DOHH2 (cell line): Measurements from ENCODE around the gene SMOC2.

Source experiments
- H3F3A ChIP-seq: fragments of 200-600 bp; sonication (generic), shearing (Covaris generic); 2 replicates; pipeline ENCODE4 v1.6.0; 2016; ENCODE audit warnings: antibody characterized with exemption, mild to moderate bottlenecking; ENCODE audit not compliant: control insufficient read depth, insufficient read depth
- H3K27ac ChIP-seq: fragments of 200-600 bp; sonication (generic); 2 replicates; pipeline ENCODE4 v1.5.1; 2014; ENCODE audit warnings: low read depth, mild to moderate bottlenecking, low read length, moderate library complexity
- H3K27me3 ChIP-seq: fragments of 200-600 bp; sonication (generic); 2 replicates; pipeline ENCODE4 v1.6.1; 2014; ENCODE audit warnings: mild to moderate bottlenecking, low read length, mixed read lengths; ENCODE audit not compliant: control insufficient read depth
- H3K36me3 ChIP-seq: fragments of 200-600 bp; sonication (generic); 2 replicates; pipeline ENCODE4 v1.6.1; 2014; ENCODE audit warnings: mild to moderate bottlenecking, low read length, moderate library complexity, mixed read lengths; ENCODE audit not compliant: control insufficient read depth
- H3K4me1 ChIP-seq: fragments of 200-600 bp; sonication (generic); 2 replicates; pipeline ENCODE4 v1.6.1; 2014; ENCODE audit warnings: mild to moderate bottlenecking, low read length, mixed read lengths; ENCODE audit not compliant: control insufficient read depth
- H3K4me2 ChIP-seq: fragments of 200-600 bp; sonication (generic); 2 replicates; pipeline ENCODE4 v1.6.0; 2014; ENCODE audit warnings: mild to moderate bottlenecking, low read length, moderate library complexity
- H3K4me3 ChIP-seq: fragments of 200-600 bp; sonication (generic); 2 replicates; pipeline ENCODE4 v1.5.1; 2014; ENCODE audit warnings: mild to moderate bottlenecking, low read length, mixed read lengths
- H3K79me2 ChIP-seq: fragments of 200-600 bp; sonication (generic); 2 replicates; pipeline ENCODE4 v1.6.1; 2014; ENCODE audit warnings: mild to moderate bottlenecking, low read length, mixed read lengths; ENCODE audit not compliant: control insufficient read depth
- H3K9me2 ChIP-seq: fragments of 200-600 bp; sonication (generic); replicated peaks from 2 replicates; pipeline ENCODE4 v1.6.1; 2014; ENCODE audit warnings: mild to moderate bottlenecking, low read length, mixed read lengths; ENCODE audit not compliant: control insufficient read depth
- H3K9me3 ChIP-seq: fragments of 200-600 bp; sonication (generic); 2 replicates; pipeline ENCODE4 v1.6.1; 2014; ENCODE audit warnings: antibody characterized with exemption, low read length, mixed read lengths; ENCODE audit not compliant: control insufficient read depth, insufficient read depth
- H4K20me1 ChIP-seq: fragments of 200-600 bp; sonication (generic); 2 replicates; pipeline ENCODE4 v1.6.0; 2014; ENCODE audit warnings: low read depth, mild to moderate bottlenecking, antibody characterized with exemption, low read length, moderate library complexity; ENCODE audit not compliant: control insufficient read depth, insufficient read depth
- CTCF ChIP-seq: fragments of 200-600 bp; sonication (generic); IDR thresholded peaks from one replicate; pipeline ENCODE4 v1.5.1; 2014; ENCODE audit warnings: antibody characterized with exemption, mild to moderate bottlenecking, low read depth, low read length; ENCODE audit not compliant: poor library complexity, severe bottlenecking
- EZH2phosphoT487 ChIP-seq: fragments of 200-600 bp; sonication (generic); IDR thresholded peaks from 2 replicates; pipeline ENCODE4 v1.6.1; 2017; ENCODE audit warnings: borderline replicate concordance, mild to moderate bottlenecking, antibody characterized with exemption, low read length, moderate library complexity, mixed read lengths

SMOC2 gene

GRCh38 chr6:168627506-168628175 lies 186.7 kb downstream of the SMOC2 start:
- no peak overlapping the region for H3K4me2 ChIP-seq
- H3K27me3 ChIP-seq = no peaks in the 10 kb centered on the region
- H3K27ac ChIP-seq = no peak overlapping the region
- no peaks in the 10 kb centered on the region for H3K9me2 ChIP-seq
- TF ChIP-seq EZH2phosphoT487 (no peak), CTCF (no peak)
- peaks cover 17% of the 10 kb centered on the region for H3K9me3 ChIP-seq
- H3F3A ChIP-seq = no peaks in the 10 kb centered on the region
- no peaks in the 10 kb centered on the region for H3K4me1 ChIP-seq
- H4K20me1 ChIP-seq = no peaks in the 10 kb centered on the region
- H3K79me2 ChIP-seq = no peaks in the 10 kb centered on the region
- no peak overlapping the region for H3K4me3 ChIP-seq
- no peaks in the 10 kb centered on the region for H3K36me3 ChIP-seq

- Histone ChIP-seq H3K27me3 (no peaks in the 10 kb centered on the region), H3K36me3 (no peaks in the 10 kb centered on the region), H3K4me3 (no peak overlapping the region), H3F3A (no peaks in the 10 kb centered on the region), H4K20me1 (no peaks in the 10 kb centered on the region), H3K4me2 (no peak overlapping the region), H3K4me1 (no peaks in the 10 kb centered on the region), H3K27ac (no peak overlapping the region), H3K9me2 (no peaks in the 10 kb centered on the region), H3K79me2 (no peaks in the 10 kb centered on the region), H3K9me3 (peaks cover 15% of the 10 kb centered on the region)
- TF ChIP-seq EZH2phosphoT487 (no peak), CTCF (no peak)
Measured at GRCh38 chr6:168628176-168628553, 187.2 kb downstream of the SMOC2 start.

- Histone ChIP-seq H3K27ac (no peak overlapping the region), H3K27me3 (no peaks in the 10 kb centered on the region), H4K20me1 (no peaks in the 10 kb centered on the region), H3K79me2 (no peaks in the 10 kb centered on the region), H3F3A (no peaks in the 10 kb centered on the region), H3K9me2 (no peaks in the 10 kb centered on the region), H3K4me3 (no peak overlapping the region), H3K4me2 (no peak overlapping the region), H3K4me1 (no peaks in the 10 kb centered on the region), H3K36me3 (no peaks in the 10 kb centered on the region), H3K9me3 (peaks cover 15% of the 10 kb centered on the region)
- TF ChIP-seq CTCF = no peak
- no peak for TF ChIP-seq EZH2phosphoT487
Measured at GRCh38 chr6:168628732-168629245, 187.8 kb downstream of the SMOC2 start.
